ENCODE results near the gene RNF187.

DNA sequence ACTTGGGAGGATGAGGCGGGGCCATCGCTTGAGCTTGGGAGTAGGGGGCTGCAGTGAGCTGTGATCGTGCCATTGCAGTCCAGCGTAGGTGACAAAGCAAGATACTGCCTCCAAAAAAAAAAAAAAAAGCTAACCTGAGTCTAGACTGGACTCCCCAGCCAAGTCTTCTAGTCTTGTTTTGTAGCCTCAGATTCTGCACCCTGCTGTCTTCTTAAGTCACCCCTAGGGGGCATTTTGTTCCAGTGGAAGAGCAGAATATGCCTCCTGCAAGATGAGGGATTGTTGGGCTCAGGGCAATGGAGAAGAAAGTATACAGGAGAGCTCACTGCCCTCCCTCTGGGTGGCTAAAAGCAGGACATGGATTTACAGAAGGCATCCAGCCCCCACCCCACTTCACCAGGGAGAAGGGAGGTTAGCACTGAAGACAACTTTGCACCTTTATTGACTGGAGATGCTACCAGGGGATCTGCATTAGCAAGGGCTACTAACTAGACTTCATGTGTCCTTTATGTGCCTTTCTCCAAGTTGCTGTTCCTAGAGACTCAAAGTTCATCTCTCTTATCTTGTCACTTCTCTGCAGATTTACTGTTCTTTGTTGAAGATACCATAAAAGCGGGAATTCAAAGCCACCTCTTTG is 15.3 kb upstream of the RNF187 start:
- TF ChIP-seq, protein P1, sequence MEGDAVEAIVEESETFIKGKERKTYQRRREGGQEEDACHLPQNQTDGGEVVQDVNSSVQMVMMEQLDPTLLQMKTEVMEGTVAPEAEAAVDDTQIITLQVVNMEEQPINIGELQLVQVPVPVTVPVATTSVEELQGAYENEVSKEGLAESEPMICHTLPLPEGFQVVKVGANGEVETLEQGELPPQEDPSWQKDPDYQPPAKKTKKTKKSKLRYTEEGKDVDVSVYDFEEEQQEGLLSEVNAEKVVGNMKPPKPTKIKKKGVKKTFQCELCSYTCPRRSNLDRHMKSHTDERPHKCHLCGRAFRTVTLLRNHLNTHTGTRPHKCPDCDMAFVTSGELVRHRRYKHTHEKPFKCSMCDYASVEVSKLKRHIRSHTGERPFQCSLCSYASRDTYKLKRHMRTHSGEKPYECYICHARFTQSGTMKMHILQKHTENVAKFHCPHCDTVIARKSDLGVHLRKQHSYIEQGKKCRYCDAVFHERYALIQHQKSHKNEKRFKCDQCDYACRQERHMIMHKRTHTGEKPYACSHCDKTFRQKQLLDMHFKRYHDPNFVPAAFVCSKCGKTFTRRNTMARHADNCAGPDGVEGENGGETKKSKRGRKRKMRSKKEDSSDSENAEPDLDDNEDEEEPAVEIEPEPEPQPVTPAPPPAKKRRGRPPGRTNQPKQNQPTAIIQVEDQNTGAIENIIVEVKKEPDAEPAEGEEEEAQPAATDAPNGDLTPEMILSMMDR (optimal IDR thresholded peaks at IDR 0.05 in 1 of 3, IDR thresholded peaks at IDR 0.05 in 1 of 3, conservative IDR thresholded peaks at IDR 0.05 in 1 of 3; ENCODE audit: extremely low read depth in 1 of 3, insufficient read depth in 2 of 3, low read length in 3 of 3), result peak; percentile 55 to 66 (median 65)
- no peak for TF ChIP-seq EZH2 (IDR thresholded peaks at IDR 0.05; ENCODE audit: low read length)
